SK-N-SH (cell line): ENCODE measurements around the gene LRRTM2. TPM values are rescaled to one million over a fixed set of nuclear protein-coding genes. Genes with fewer than 3 reads are reported as not detected.
A peak's percentile ranks its signal among the peaks of the same experiment; 100 is the strongest.

Experiments
- CTCF ChIA-PET: fragments of 300-600, 350-600 bp; formaldehyde crosslinking; extraction: SDS; loops from one replicate; lab custom pipeline; 2021; lab: Yijun Ruan, JAX
- POLR2A ChIA-PET: fragments of 350-600 bp; sonication (Branson Sonifier 250); formaldehyde crosslinking; extraction: SDS; loops from one replicate; lab custom pipeline; 2020; ENCODE audit warnings: antibody characterized with exemption, inconsistent platforms; lab: Yijun Ruan, JAX
- DNase-seq: peaks from one replicate; pipeline ENCODE4 v3.0.0; 2012
- H2AFZ ChIP-seq: fragments of 200-600 bp; sonication (generic); 2 replicates; pipeline ENCODE4 v1.8.1; 2016; ENCODE audit warnings: antibody characterized with exemption, mild to moderate bottlenecking, low read depth
- H3F3A ChIP-seq: fragments of 200-600 bp; sonication (generic); replicated peaks from 2 replicates; pipeline ENCODE3; 2016; ENCODE audit warnings: antibody characterized with exemption, mild to moderate bottlenecking; ENCODE audit not compliant: insufficient read depth
- H3K27ac ChIP-seq, 2 experiments: fragments of 200-500 bp in 1 of 2; fragments of 200-600 bp in 1 of 2; sonication (Bioruptor generic) in 1 of 2; sonication (generic), shearing (Covaris generic) in 1 of 2; 2 replicates each; pipeline versions ENCODE4 v1.5.1 to v1.6.1; 2014 to 2016; ENCODE audit warnings: low read depth in 2 of 2, inconsistent platforms in 1 of 2, low read length in 1 of 2, mild to moderate bottlenecking in 1 of 2, mixed read lengths in 1 of 2
- H3K27me3 ChIP-seq: fragments of 200-600 bp; sonication (generic), shearing (Covaris generic); 2 replicates; pipeline ENCODE4 v1.6.1; 2016; ENCODE audit warnings: mixed run types; ENCODE audit not compliant: insufficient read depth
- H3K36me3 ChIP-seq, 2 experiments: fragments of 200-500 bp in 1 of 2; fragments of 200-600 bp in 1 of 2; sonication (Bioruptor generic) in 1 of 2; sonication (generic) in 1 of 2; replicated peaks in 1 of 2; 2 replicates each; pipeline versions ENCODE3 to v1.5.1; 2014 to 2016; ENCODE audit warnings: low read length in 1 of 2, mild to moderate bottlenecking in 1 of 2; ENCODE audit not compliant: insufficient read depth in 2 of 2, control insufficient read depth in 1 of 2
- H3K4me1 ChIP-seq, 2 experiments: fragments of 200-500 bp in 1 of 2; fragments of 200-600 bp in 1 of 2; sonication (Bioruptor generic) in 1 of 2; sonication (generic), shearing (Covaris generic) in 1 of 2; 2 replicates each; pipeline versions ENCODE4 v1.5.1 to v1.6.1; 2014 to 2016; ENCODE audit warnings: low read depth in 1 of 2, low read length in 1 of 2, mixed run types in 1 of 2; ENCODE audit not compliant: insufficient read depth in 2 of 2, control insufficient read depth in 1 of 2
- H3K4me2 ChIP-seq: fragments of 200-600 bp; sonication (generic), shearing (Covaris generic); 2 replicates; pipeline ENCODE4 v1.6.1; 2017; ENCODE audit warnings: mixed run types
- H3K4me3 ChIP-seq, 2 experiments: fragments of 200-500 bp in 1 of 2; fragments of 200-600 bp in 1 of 2; sonication (Bioruptor generic) in 1 of 2; sonication (generic), shearing (Covaris generic) in 1 of 2; 2 replicates each; pipeline versions ENCODE4 v1.5.1 to v1.8.1; 2014 to 2016; ENCODE audit warnings: low read depth in 2 of 2, inconsistent platforms in 1 of 2, low read length in 1 of 2, mild to moderate bottlenecking in 1 of 2, mixed read lengths in 1 of 2, moderate library complexity in 1 of 2
- H3K79me2 ChIP-seq: fragments of 200-600 bp; sonication (generic); 2 replicates; pipeline ENCODE4 v1.8.1; 2017; ENCODE audit warnings: mild to moderate bottlenecking; ENCODE audit not compliant: insufficient read depth
- H3K9ac ChIP-seq: fragments of 200-600 bp; sonication (generic); 2 replicates; pipeline ENCODE4 v1.6.1; 2017; ENCODE audit warnings: mixed run types
- H3K9me2 ChIP-seq: fragments of 200-600 bp; sonication (generic); 2 replicates; pipeline ENCODE4 v1.6.1; 2017; ENCODE audit warnings: mixed run types
- H3K9me3 ChIP-seq: fragments of 200-600 bp; sonication (generic); 2 replicates; pipeline ENCODE4 v1.6.1; 2017; ENCODE audit warnings: mixed run types, mild to moderate bottlenecking, moderate library complexity
- H4K20me1 ChIP-seq: fragments of 200-600 bp; sonication (generic); 2 replicates; pipeline ENCODE4 v1.6.1; 2017; ENCODE audit warnings: mild to moderate bottlenecking, mixed run types; ENCODE audit not compliant: insufficient read depth
- CHD2 ChIP-seq: fragments of 150-350 bp; IDR thresholded peaks from 2 replicates; pipeline ENCODE4 v1.6.1; 2018; ENCODE audit warnings: low read length; ENCODE audit not compliant: partially characterized antibody
- EZH2phosphoT487 ChIP-seq: fragments of 200-600 bp; sonication (generic); IDR thresholded peaks from 2 replicates; pipeline ENCODE4 v1.6.1; 2017; ENCODE audit warnings: low read depth, mixed run types, mild to moderate bottlenecking, antibody characterized with exemption, moderate library complexity, borderline replicate concordance
- FOXJ3 ChIP-seq: sonication (generic); formaldehyde crosslinking; IDR thresholded peaks from 2 replicates; pipeline ENCODE4 v1.5.1; 2020; ENCODE audit warnings: mild to moderate bottlenecking, missing genetic modification reagents
- FOXM1 ChIP-seq: IDR thresholded peaks from 2 replicates; pipeline ENCODE4 v1.4.0; 2012; ENCODE audit warnings: low read depth, mild to moderate bottlenecking
- GABPA ChIP-seq: IDR thresholded peaks from 2 replicates; pipeline ENCODE4 v1.4.0; 2012; ENCODE audit warnings: low read depth, mild to moderate bottlenecking
- GATA2 ChIP-seq: sonication (generic); formaldehyde crosslinking; IDR thresholded peaks from 2 replicates; pipeline ENCODE4 v1.5.0; 2020; ENCODE audit warnings: mild to moderate bottlenecking, missing genetic modification reagents
- MEF2A ChIP-seq: IDR thresholded peaks from 2 replicates; pipeline ENCODE4 v1.4.0; 2012; ENCODE audit warnings: low read depth, borderline replicate concordance
- NFIC ChIP-seq: IDR thresholded peaks from 2 replicates; pipeline ENCODE4 v1.4.0; 2012; ENCODE audit warnings: borderline replicate concordance
- NRF1 ChIP-seq: IDR thresholded peaks from 2 replicates; pipeline ENCODE4 v1.6.1; 2012; ENCODE audit warnings: low read depth, mild to moderate bottlenecking, low read length
- RFX5 ChIP-seq: IDR thresholded peaks from 2 replicates; pipeline ENCODE4 v1.6.1; 2012; ENCODE audit warnings: mild to moderate bottlenecking, improper control_type of control experiment, low read length
- RXRA ChIP-seq: IDR thresholded peaks from 2 replicates; pipeline ENCODE4 v1.4.0; 2012; ENCODE audit warnings: low read depth, mild to moderate bottlenecking, borderline replicate concordance
- SMC3 ChIP-seq: IDR thresholded peaks from 2 replicates; pipeline ENCODE4 v1.6.1; 2012; ENCODE audit warnings: low read depth, low read length, improper control_type of control experiment
- TAF1 ChIP-seq: IDR thresholded peaks from 2 replicates; pipeline ENCODE4 v1.6.1; 2012; ENCODE audit warnings: low read depth, mild to moderate bottlenecking, low read length, moderate library complexity, borderline replicate concordance
- TCF12 ChIP-seq: IDR thresholded peaks from 2 replicates; pipeline ENCODE4 v1.4.0; 2012
- YY1 ChIP-seq: IDR thresholded peaks from 2 replicates; pipeline ENCODE4 v1.4.0; 2012; ENCODE audit warnings: low read depth, mild to moderate bottlenecking
- WGBS: methylation state at CpG from one replicate; pipeline ENCODE4 v1.1.6; 2017; ENCODE audit warnings: low lambda C conversion rate; 5-methylcytosine and 5-hydroxymethylcytosine counted together
- polyA plus RNA-seq, 3 experiments: library from polyadenylated mRNA; depleted of rRNA; stranded (reverse); fragments of >200 nt; gene quantifications; 2 replicates each; pipeline ENCODE4 v1.2.3, GENCODE V29; 2012
- TF ChIP-seq, protein P1 (sequence below): IDR thresholded peaks from 2 replicates; pipeline ENCODE4 v1.4.0; 2012; ENCODE audit warnings: low read depth, borderline replicate concordance
- TF ChIP-seq, protein P2 (sequence below): IDR thresholded peaks from 2 replicates; pipeline ENCODE4 v1.6.1; 2012; ENCODE audit warnings: mild to moderate bottlenecking, low read depth, low read length, moderate library complexity
- TF ChIP-seq, protein P3 (sequence below): IDR thresholded peaks from 2 replicates; pipeline ENCODE4 v1.4.0; 2012; ENCODE audit warnings: low read depth
- TF ChIP-seq, protein P4 (sequence below): fragments of 200-600 bp; sonication (generic); IDR thresholded peaks from 2 replicates; pipeline ENCODE4 v1.6.1; 2017; ENCODE audit warnings: antibody characterized with exemption, mild to moderate bottlenecking, moderate library complexity
- TF ChIP-seq, protein P5 (sequence below): IDR thresholded peaks from 2 replicates; pipeline ENCODE4; 2012
- TF ChIP-seq, protein P6 (sequence below): fragments of 150-350 bp; IDR thresholded peaks from 2 replicates; pipeline ENCODE4 v1.6.1; 2017; ENCODE audit warnings: antibody characterized with exemption, low read length, low read depth, borderline replicate concordance

Gene LRRTM2
- polyA plus RNA-seq, 1 of the 3 experiments (the other 2 are of a cell fraction): 0.38 TPM

DNA sequence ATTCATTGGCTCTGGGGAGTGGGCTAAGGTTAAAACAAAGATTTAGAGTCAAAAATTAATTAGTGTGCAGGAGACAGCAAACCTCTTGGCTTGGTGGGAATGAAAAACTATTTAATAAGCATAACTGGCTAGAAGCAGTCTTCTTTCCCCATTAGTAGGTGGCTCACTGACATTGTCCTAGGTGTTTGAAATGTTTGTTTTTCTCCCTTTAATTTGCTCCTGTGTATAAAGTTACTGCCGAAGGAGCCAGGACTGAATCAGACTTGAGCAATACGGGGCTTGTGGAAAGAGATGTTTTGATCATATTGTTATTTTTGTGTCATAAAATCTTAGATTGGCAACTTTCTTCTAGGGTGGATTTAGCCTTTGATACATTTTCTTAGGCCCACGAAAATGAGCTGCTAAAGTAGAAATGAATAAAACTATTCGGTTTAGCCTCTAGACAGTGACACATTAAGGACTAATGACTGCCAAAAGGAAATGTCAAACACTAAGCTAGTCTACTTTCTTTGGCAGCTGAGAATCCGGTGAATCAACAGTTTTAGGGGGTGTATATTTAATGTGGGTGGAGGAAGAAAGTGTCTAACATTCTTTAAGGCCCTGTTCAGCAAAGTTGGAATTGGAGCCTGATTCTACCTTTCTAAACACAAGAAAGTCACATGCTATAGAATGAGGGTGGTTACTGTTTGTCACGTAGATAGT, 30.2 kb downstream of the LRRTM2 start (continued):
- TF ChIP-seq, protein P1, sequence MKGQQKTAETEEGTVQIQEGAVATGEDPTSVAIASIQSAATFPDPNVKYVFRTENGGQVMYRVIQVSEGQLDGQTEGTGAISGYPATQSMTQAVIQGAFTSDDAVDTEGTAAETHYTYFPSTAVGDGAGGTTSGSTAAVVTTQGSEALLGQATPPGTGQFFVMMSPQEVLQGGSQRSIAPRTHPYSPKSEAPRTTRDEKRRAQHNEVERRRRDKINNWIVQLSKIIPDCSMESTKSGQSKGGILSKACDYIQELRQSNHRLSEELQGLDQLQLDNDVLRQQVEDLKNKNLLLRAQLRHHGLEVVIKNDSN: no peak
- TF ChIP-seq RXRA (no peak), EZH2phosphoT487 (no peak), MEF2A (no peak), YY1 (no peak), FOXM1 (no peak)
- TF ChIP-seq, protein P2, sequence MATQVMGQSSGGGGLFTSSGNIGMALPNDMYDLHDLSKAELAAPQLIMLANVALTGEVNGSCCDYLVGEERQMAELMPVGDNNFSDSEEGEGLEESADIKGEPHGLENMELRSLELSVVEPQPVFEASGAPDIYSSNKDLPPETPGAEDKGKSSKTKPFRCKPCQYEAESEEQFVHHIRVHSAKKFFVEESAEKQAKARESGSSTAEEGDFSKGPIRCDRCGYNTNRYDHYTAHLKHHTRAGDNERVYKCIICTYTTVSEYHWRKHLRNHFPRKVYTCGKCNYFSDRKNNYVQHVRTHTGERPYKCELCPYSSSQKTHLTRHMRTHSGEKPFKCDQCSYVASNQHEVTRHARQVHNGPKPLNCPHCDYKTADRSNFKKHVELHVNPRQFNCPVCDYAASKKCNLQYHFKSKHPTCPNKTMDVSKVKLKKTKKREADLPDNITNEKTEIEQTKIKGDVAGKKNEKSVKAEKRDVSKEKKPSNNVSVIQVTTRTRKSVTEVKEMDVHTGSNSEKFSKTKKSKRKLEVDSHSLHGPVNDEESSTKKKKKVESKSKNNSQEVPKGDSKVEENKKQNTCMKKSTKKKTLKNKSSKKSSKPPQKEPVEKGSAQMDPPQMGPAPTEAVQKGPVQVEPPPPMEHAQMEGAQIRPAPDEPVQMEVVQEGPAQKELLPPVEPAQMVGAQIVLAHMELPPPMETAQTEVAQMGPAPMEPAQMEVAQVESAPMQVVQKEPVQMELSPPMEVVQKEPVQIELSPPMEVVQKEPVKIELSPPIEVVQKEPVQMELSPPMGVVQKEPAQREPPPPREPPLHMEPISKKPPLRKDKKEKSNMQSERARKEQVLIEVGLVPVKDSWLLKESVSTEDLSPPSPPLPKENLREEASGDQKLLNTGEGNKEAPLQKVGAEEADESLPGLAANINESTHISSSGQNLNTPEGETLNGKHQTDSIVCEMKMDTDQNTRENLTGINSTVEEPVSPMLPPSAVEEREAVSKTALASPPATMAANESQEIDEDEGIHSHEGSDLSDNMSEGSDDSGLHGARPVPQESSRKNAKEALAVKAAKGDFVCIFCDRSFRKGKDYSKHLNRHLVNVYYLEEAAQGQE: no peak

DNA sequence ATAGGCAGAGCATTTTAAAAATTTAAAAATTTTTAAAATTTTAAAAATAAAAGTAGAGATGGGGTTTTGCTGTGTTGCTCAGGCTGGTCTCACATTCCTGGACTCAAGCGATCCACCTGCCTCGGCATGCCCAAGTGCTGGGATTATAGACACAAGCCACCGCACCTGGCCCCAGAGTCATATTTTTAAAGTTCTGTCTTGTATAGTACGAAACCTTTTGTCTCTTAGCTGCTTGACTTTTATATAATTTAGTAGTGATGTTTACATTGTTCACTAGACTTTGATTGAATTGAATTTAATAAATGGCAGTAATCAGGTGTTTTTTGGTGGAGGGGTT, 31.0 kb downstream of the LRRTM2 start:
- no peaks in the 10 kb centered on the region for H3K9me2 ChIP-seq
- no peaks in the 10 kb centered on the region for H3K9me3 ChIP-seq
- no peaks in the 10 kb centered on the region for H3K27me3 ChIP-seq
- peaks cover 81% of the 10 kb centered on the region for H4K20me1 ChIP-seq
- H3K4me3 ChIP-seq: no peak overlapping the region
- H3K27ac ChIP-seq: peak overlapping the region in 1 of 2 experiments; percentile 72; a peak in 2 of 4 replicates
- ChIA-PET CTCF (no interaction called here), POLR2A (no interaction called here)
- DNase-seq: no peak
- H3K4me2 ChIP-seq: peak overlapping the region; percentile 20; the same call in 1 of the 2 replicates
- no peak overlapping the region for H3K9ac ChIP-seq
- H3K36me3 ChIP-seq: peaks cover 0 to 24% of the 10 kb centered on the region in 2 experiments
- peaks cover 6 to 29% of the 10 kb centered on the region in 2 experiments; a peak in 3 of 4 replicates for H3K4me1 ChIP-seq
- peaks cover 22% of the 10 kb centered on the region for H3F3A ChIP-seq
- TF ChIP-seq, protein P3, sequence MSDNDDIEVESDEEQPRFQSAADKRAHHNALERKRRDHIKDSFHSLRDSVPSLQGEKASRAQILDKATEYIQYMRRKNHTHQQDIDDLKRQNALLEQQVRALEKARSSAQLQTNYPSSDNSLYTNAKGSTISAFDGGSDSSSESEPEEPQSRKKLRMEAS: no peak
- TF ChIP-seq GATA2 (no peak), GABPA (no peak), FOXJ3 (CRISPR knock-in tag) (no peak), SMC3 (no peak), NRF1 (no peak), TCF12 (no peak), YY1 (no peak), RFX5 (no peak), TAF1 (no peak), CHD2 (no peak), NFIC (no peak)
- TF ChIP-seq, protein P4, sequence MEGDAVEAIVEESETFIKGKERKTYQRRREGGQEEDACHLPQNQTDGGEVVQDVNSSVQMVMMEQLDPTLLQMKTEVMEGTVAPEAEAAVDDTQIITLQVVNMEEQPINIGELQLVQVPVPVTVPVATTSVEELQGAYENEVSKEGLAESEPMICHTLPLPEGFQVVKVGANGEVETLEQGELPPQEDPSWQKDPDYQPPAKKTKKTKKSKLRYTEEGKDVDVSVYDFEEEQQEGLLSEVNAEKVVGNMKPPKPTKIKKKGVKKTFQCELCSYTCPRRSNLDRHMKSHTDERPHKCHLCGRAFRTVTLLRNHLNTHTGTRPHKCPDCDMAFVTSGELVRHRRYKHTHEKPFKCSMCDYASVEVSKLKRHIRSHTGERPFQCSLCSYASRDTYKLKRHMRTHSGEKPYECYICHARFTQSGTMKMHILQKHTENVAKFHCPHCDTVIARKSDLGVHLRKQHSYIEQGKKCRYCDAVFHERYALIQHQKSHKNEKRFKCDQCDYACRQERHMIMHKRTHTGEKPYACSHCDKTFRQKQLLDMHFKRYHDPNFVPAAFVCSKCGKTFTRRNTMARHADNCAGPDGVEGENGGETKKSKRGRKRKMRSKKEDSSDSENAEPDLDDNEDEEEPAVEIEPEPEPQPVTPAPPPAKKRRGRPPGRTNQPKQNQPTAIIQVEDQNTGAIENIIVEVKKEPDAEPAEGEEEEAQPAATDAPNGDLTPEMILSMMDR: no peak
- TF ChIP-seq, protein P5, sequence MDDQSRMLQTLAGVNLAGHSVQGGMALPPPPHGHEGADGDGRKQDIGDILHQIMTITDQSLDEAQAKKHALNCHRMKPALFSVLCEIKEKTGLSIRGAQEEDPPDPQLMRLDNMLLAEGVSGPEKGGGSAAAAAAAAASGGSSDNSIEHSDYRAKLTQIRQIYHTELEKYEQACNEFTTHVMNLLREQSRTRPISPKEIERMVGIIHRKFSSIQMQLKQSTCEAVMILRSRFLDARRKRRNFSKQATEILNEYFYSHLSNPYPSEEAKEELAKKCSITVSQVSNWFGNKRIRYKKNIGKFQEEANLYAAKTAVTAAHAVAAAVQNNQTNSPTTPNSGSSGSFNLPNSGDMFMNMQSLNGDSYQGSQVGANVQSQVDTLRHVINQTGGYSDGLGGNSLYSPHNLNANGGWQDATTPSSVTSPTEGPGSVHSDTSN: no peak
- TF ChIP-seq, protein P6, sequence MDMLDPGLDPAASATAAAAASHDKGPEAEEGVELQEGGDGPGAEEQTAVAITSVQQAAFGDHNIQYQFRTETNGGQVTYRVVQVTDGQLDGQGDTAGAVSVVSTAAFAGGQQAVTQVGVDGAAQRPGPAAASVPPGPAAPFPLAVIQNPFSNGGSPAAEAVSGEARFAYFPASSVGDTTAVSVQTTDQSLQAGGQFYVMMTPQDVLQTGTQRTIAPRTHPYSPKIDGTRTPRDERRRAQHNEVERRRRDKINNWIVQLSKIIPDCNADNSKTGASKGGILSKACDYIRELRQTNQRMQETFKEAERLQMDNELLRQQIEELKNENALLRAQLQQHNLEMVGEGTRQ: no peak
- peaks cover 97% of the 10 kb centered on the region for H3K79me2 ChIP-seq
- H2AFZ ChIP-seq: no peak overlapping the region
- WGBS: 100% methylated on average over 4 of the region's 4 CpGs
